B cell (primary cell): ENCODE data around the gene STAT5A. TPM values are rescaled to one million over a fixed set of nuclear protein-coding genes. Genes with fewer than 3 reads are reported as not detected.

ENCODE experiments used
- ATAC-seq: fragments of 200-7000 bp; cut with Tn5 transposase; one replicate; pipeline ENCODE4 v1.10.0; 2021; ENCODE audit warnings: low read depth, mild to moderate bottlenecking, moderate number of reproducible peaks, moderate library complexity
- CTCF ChIA-PET: fragments of 350-600 bp; sonication (Branson Sonifier 250); formaldehyde crosslinking; loops from one replicate; lab custom pipeline; 2021; ENCODE audit warnings: antibody characterized with exemption, inconsistent platforms; lab: Charles Lee
- POLR2A ChIA-PET: fragments of 350-600 bp; sonication (Branson Sonifier 250); formaldehyde crosslinking; loops from one replicate; lab custom pipeline; 2021; ENCODE audit warnings: antibody characterized with exemption; lab: Charles Lee
- DNase-seq: peaks from one replicate; pipeline ENCODE4 v3.0.0; 2013
- H2AFZ ChIP-seq: 2 replicates; pipeline ENCODE4 v1.6.1; 2012; ENCODE audit warnings: mild to moderate bottlenecking, low read depth, low read length; ENCODE audit not compliant: insufficient read depth, poor library complexity, severe bottlenecking
- H3K27ac ChIP-seq, 2 donors: 1 replicate in 1 of 2; 2 replicates in 1 of 2; pipeline ENCODE4 v1.5.1; 2012 to 2013; ENCODE audit warnings: low read length in 2 of 2, mild to moderate bottlenecking in 2 of 2, moderate library complexity in 1 of 2
- H3K27me3 ChIP-seq, 4 experiments: fragments of 200-600 bp in 1 of 4; sonication (generic) in 1 of 4; replicated peaks in 1 of 4; 1 replicate in 2 of 4; 2 replicates in 2 of 4; pipeline versions ENCODE4 v1.6.1 to v1.7.0; 2013 to 2016; ENCODE audit warnings: low read length in 3 of 4, mild to moderate bottlenecking in 2 of 4, mixed read lengths in 1 of 4, moderate library complexity in 1 of 4; ENCODE audit not compliant: insufficient read depth in 4 of 4, control insufficient read depth in 3 of 4; ENCODE audit errors: control extremely low read depth in 1 of 4
- H3K36me3 ChIP-seq, 2 experiments: replicated peaks in 1 of 2; 1 replicate in 1 of 2; 2 replicates in 1 of 2; pipeline versions ENCODE4 v1.6.1 to v1.7.1; 2013; ENCODE audit warnings: low read length in 1 of 2; ENCODE audit not compliant: insufficient read depth in 2 of 2, control insufficient read depth in 1 of 2; ENCODE audit errors: control extremely low read depth in 1 of 2, extremely low read depth in 1 of 2
- H3K4me1 ChIP-seq, 2 donors: fragments of 200-600 bp in 1 of 2; sonication (generic) in 1 of 2; 1 replicate in 1 of 2; 2 replicates in 1 of 2; pipeline versions ENCODE4 v1.5.1 to v1.6.1; 2013 to 2017; ENCODE audit warnings: low read length in 2 of 2; ENCODE audit not compliant: control insufficient read depth in 2 of 2, insufficient read depth in 2 of 2
- H3K4me2 ChIP-seq: replicated peaks from 2 replicates; pipeline ENCODE3; 2012; ENCODE audit warnings: mild to moderate bottlenecking, low read depth, low read length; ENCODE audit not compliant: poor library complexity, severe bottlenecking
- H3K4me3 ChIP-seq, 5 experiments: fragments of 200-600 bp in 1 of 5; sonication (generic) in 1 of 5; 1 replicate in 3 of 5; 2 replicates in 2 of 5; pipeline versions ENCODE4 v1.5.1 to v1.7.0; 2011 to 2016; ENCODE audit warnings: low read length in 4 of 5, mild to moderate bottlenecking in 4 of 5, low read depth in 2 of 5, control low read depth in 1 of 5, moderate library complexity in 1 of 5; ENCODE audit not compliant: insufficient read depth in 1 of 5; ENCODE audit errors: control extremely low read depth in 1 of 5, extremely low read depth in 1 of 5
- H3K79me2 ChIP-seq: fragments of 200-600 bp; sonication (generic); one replicate; pipeline ENCODE4 v1.6.0; 2016; ENCODE audit warnings: low read length; ENCODE audit not compliant: control insufficient read depth, insufficient read depth
- H3K9ac ChIP-seq: fragments of 200-600 bp; sonication (generic); 2 replicates; pipeline ENCODE4 v1.6.1; 2017; ENCODE audit warnings: mild to moderate bottlenecking, low read length, moderate library complexity
- H3K9me3 ChIP-seq, 3 donors: one replicate each; pipeline versions ENCODE4 v1.6.1 to v1.7.1; 2013; ENCODE audit warnings: low read length in 2 of 3; ENCODE audit not compliant: control insufficient read depth in 2 of 3, insufficient read depth in 1 of 3; ENCODE audit errors: control extremely low read depth in 1 of 3
- H4K20me1 ChIP-seq: 2 replicates; pipeline ENCODE4 v1.6.0; 2012; ENCODE audit warnings: mild to moderate bottlenecking, low read length; ENCODE audit not compliant: insufficient read depth, control insufficient read depth, poor library complexity, severe bottlenecking
- H3K27ac Mint-ChIP-seq: one replicate; pipeline ENCODE4 v1.8.0; 2021; ENCODE audit warnings: mixed read lengths
- H3K27me3 Mint-ChIP-seq: one replicate; pipeline ENCODE4 v1.8.0; 2021; ENCODE audit warnings: mixed read lengths
- H3K4me1 Mint-ChIP-seq: one replicate; pipeline ENCODE4 v1.8.0; 2021; ENCODE audit warnings: mixed read lengths
- H3K4me3 Mint-ChIP-seq: one replicate; pipeline ENCODE4 v1.8.0; 2021; ENCODE audit warnings: mixed read lengths
- H3K9me3 Mint-ChIP-seq: one replicate; pipeline ENCODE4 v1.8.0; 2022; ENCODE audit warnings: mixed read lengths; ENCODE audit not compliant: insufficient read depth
- EZH2 ChIP-seq: IDR thresholded peaks from 2 replicates; pipeline ENCODE4 v1.6.1; 2012; ENCODE audit warnings: borderline replicate concordance, low read depth, mild to moderate bottlenecking, moderate library complexity, low read length; ENCODE audit not compliant: insufficient read depth, poor library complexity, severe bottlenecking
- WGBS: methylation state at CpG from one replicate; pipeline ENCODE4 v1.1.5; 2013; ENCODE audit warnings: missing lambda C conversion rate; ENCODE audit not compliant: insufficient coverage; 5-methylcytosine and 5-hydroxymethylcytosine counted together
- intact Hi-C: fragments of 100-400 bp; cut with micrococcal nuclease; formaldehyde crosslinking; loops from one replicate; pipeline ENCODE4 v1.10.0; 2022
- polyA plus RNA-seq: library from polyadenylated mRNA; depleted of rRNA; stranded (reverse); fragments of >200 nt; gene quantifications from 2 replicates; pipeline ENCODE4 v1.2.3, GENCODE V29; 2012
- total RNA-seq, 2 donors: library from RNA; stranded (reverse); fragments of 120-200 nt in 1 of 2; gene quantifications; 1 replicate in 1 of 2; 2 replicates in 1 of 2; pipeline versions ENCODE4 v1.2.3 to v1.2.4, GENCODE V29; 2013 to 2022
- TF ChIP-seq, protein P1 (sequence below): fragments of 200-600 bp; IDR thresholded peaks from one replicate; pipeline ENCODE4 v1.8.0; 2022; ENCODE audit warnings: antibody characterized with exemption, mild to moderate bottlenecking

Gene STAT5A
- total and polyA plus RNA-seq, 2 donors (not counting 1 experiment from before 2014, with no cell fraction given): 48.8 to 110 TPM

DNA sequence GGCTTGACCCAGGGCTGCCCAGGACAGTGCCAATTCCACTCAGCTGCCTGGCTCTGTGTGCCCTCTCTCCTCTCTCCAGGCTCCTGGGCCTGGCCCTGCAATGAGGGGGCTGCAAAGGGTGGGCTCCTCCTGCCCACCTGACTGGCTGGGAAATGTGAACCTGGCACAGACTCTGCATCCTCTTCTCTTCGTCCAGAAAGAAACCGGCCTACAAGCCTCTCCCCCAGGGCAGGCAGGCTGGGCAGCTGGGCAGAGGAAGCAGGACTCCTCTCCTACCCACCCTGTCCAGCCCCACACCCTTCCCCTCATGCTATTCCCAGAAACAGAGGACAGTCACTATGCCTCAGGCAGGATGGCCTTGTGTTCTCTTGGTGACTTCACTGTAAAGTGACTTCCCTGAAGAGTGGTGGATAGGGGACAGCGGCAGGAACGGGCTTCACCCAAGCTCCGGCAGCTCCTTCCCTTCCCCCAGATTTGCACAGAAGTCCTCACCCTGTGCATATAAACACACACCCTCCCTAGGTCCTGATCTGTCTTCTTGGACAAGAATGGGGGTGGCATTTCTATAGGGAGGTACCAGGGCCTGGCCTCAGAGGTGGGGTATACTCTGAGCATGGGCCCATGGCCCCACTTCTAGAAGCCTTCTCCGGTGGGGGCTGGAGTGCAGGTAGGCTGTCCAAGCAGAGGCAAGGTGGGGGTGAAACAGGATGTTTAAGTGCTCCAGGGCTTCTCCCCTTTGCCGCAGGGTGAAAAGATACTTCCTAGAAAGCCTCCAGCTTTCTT, 4.9 kb upstream of the STAT5A start:
- intact Hi-C loops: no loop called here
- TF ChIP-seq EZH2: no peak
- TF ChIP-seq, protein P1, sequence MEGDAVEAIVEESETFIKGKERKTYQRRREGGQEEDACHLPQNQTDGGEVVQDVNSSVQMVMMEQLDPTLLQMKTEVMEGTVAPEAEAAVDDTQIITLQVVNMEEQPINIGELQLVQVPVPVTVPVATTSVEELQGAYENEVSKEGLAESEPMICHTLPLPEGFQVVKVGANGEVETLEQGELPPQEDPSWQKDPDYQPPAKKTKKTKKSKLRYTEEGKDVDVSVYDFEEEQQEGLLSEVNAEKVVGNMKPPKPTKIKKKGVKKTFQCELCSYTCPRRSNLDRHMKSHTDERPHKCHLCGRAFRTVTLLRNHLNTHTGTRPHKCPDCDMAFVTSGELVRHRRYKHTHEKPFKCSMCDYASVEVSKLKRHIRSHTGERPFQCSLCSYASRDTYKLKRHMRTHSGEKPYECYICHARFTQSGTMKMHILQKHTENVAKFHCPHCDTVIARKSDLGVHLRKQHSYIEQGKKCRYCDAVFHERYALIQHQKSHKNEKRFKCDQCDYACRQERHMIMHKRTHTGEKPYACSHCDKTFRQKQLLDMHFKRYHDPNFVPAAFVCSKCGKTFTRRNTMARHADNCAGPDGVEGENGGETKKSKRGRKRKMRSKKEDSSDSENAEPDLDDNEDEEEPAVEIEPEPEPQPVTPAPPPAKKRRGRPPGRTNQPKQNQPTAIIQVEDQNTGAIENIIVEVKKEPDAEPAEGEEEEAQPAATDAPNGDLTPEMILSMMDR: no peak
- H3K9me3 Mint-ChIP-seq: no peaks in the 10 kb centered on the region
- no peak overlapping the region for H3K9ac ChIP-seq
- H3K79me2 ChIP-seq: peaks cover 11% of the 10 kb centered on the region
- DNase-seq (no peak), ATAC-seq (no peak)
- H3K4me3 Mint-ChIP-seq: no peak overlapping the region
- no peak overlapping the region for H3K4me2 ChIP-seq
- ChIA-PET CTCF (interaction anchor here (1.0 kb wide), 1 partner anchor 119 kb away, joined by 3 read pairs; no protein-coding TSS in a partner anchor), POLR2A (no interaction called here)
- H4K20me1 ChIP-seq: no peaks in the 10 kb centered on the region
- no peaks in the 10 kb centered on the region for H3K27me3 Mint-ChIP-seq
- no peak overlapping the region for H3K27ac Mint-ChIP-seq
- H3K9me3 ChIP-seq: no peaks in the 10 kb centered on the region
- H3K4me1 Mint-ChIP-seq: peaks cover 21% of the 10 kb centered on the region
- H3K4me3 ChIP-seq: no peak overlapping the region
- WGBS: 97% methylated on average over 4 of the region's 7 CpGs
- H3K27me3 ChIP-seq: no peaks in the 10 kb centered on the region
- H3K4me1 ChIP-seq: peaks cover 16 to 19% of the 10 kb centered on the region in 2 donors
- H3K27ac ChIP-seq: no peak overlapping the region
- H3K36me3 ChIP-seq: no peaks in the 10 kb centered on the region
- no peak overlapping the region for H2AFZ ChIP-seq

DNA sequence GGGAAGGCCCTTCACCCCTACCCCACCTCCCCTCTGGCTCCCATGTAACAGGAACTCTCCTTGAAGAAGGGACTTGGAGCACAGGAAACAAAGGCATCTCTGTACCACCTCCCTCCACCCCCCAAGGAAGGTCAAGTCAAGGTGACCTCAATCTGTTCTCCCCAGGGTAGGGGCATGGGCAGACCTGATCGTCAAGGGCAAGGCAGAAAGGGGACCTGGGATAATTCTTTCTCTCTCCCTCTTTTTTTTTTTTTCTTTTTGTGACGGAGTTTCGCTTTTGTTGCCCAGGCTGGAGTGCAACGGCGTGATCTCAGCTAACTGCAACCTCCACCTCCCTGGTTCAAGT, 4.3 kb upstream of the STAT5A start:
- Histone ChIP-seq H3K4me3 (no peak overlapping the region), H3K9me3 (no peaks in the 10 kb centered on the region), H3K27me3 (no peaks in the 10 kb centered on the region), H3K79me2 (peaks cover 11% of the 10 kb centered on the region), H3K36me3 (no peaks in the 10 kb centered on the region), H4K20me1 (no peaks in the 10 kb centered on the region), H3K9ac (no peak overlapping the region), H2AFZ (no peak overlapping the region), H3K27ac (no peak overlapping the region), H3K4me2 (no peak overlapping the region), H3K4me1 (peaks cover 17 to 24% of the 10 kb centered on the region in 2 donors)
- Mint-ChIP-seq H3K4me3 (no peak overlapping the region), H3K4me1 (peaks cover 21% of the 10 kb centered on the region), H3K27me3 (no peaks in the 10 kb centered on the region), H3K27ac (no peak overlapping the region), H3K9me3 (no peaks in the 10 kb centered on the region)
- WGBS: 100% methylated on average over 5 of the region's 5 CpGs
- TF ChIP-seq EZH2: no peak
- intact Hi-C loops: no loop called here
- no peak for DNase-seq
- no peak for ATAC-seq
- ChIA-PET CTCF (interaction anchor here (1.0 kb wide), 1 partner anchor 119 kb away, joined by 3 read pairs; no protein-coding TSS in a partner anchor), POLR2A (interaction anchor here (0.7 kb wide), 2 partner anchors 36 to 122 kb away, joined by 3 read pairs; no protein-coding TSS in a partner anchor)
